Mucosa of descending colon (tissue), 3 donors: ENCODE results near the gene FABP6. TPM values are rescaled to one million over a fixed set of nuclear protein-coding genes. Genes with fewer than 3 reads are reported as not detected.
"Not testable (repeated sequence)": the region's sequence is repeated elsewhere in the genome, so short reads cannot be mapped to it uniquely, and the experiment has no call there.

ENCODE experiments used
- ATAC-seq: fragments of 200-7000 bp; cut with Tn5 transposase; one replicate; pipeline ENCODE4 v1.9.1; 2020; ENCODE audit warnings: mild to moderate bottlenecking, moderate library complexity
- DNase-seq, 3 donors: peaks; one replicate each; pipeline ENCODE4 v3.0.0-alpha.2; 2020
- H3K36me3 ChIP-seq: fragments of 200-600 bp; one replicate; pipeline ENCODE4 v1.8.0; 2021; ENCODE audit warnings: low read depth, mild to moderate bottlenecking
- H3K4me1 ChIP-seq: fragments of 200-600 bp; one replicate; pipeline ENCODE4 v1.8.0; 2021; ENCODE audit warnings: low read depth, mild to moderate bottlenecking
- H3K4me3 ChIP-seq: fragments of 200-600 bp; one replicate; pipeline ENCODE4 v1.8.0; 2021; ENCODE audit warnings: mild to moderate bottlenecking
- H3K9me3 ChIP-seq: fragments of 200-600 bp; one replicate; pipeline ENCODE4 v1.8.0; 2021; ENCODE audit warnings: mild to moderate bottlenecking
- CTCF ChIP-seq: fragments of 200-600 bp; IDR thresholded peaks from one replicate; pipeline ENCODE4 v1.8.0; 2022; ENCODE audit warnings: antibody characterized with exemption, mild to moderate bottlenecking
- intact Hi-C, 2 donors: fragments of 100-400 bp; cut with DNase I in 1 of 2; cut with micrococcal nuclease in 1 of 2; formaldehyde crosslinking; loops; one replicate each; pipeline versions ENCODE4 v1.11.0 to v1.11.1; 2022; cut with DNase I, micrococcal nuclease
- total RNA-seq, 3 donors: library from RNA; stranded (reverse); fragmentation: NEBNext Ultra II Directional in 2 of 3; extraction: Animal tissue kit (Norgen Biotek cat#: 25700) in 2 of 3; gene quantifications; one replicate each; pipeline versions ENCODE4 v1.2.1 to v1.2.4, GENCODE V29; 2021 to 2023
- donor health status: DM: no; HTN: no; CAD: no; lungs with moderate emphysema.
- donor health status: DM: no; HTN: no; CAD: no.
- donor health status: DM: no; HTN: yes; CAD: no.

FABP6 gene
- total RNA-seq, 3 donors from 2014 or later: not detected

DNA sequence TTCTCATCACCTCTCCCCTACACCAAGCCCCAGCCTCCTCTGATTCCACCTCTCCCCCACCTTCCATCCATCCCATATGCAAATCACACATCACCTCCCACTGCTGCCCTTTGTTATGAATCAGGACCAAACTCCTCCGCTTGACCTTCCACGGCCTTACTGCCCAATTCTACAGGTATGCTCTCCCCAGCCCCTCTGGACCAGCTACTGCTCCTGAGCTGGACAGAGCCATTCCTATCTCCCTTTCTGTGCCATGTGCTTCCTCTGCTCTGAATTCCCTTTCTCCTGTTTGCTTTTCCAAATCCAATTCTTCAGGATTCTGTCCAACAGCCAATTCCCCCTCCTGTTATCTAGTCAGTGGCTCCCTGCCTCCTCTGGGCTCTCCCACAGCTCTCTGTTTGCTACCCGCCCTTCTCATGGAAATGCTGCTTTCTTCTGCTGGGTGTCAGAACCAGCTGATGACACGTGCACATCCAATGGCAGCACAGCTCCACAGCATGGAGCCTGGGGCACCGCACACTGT is 8.3 kb downstream of the FABP6 start:
- no peaks in the 10 kb centered on the region for H3K36me3 ChIP-seq
- no peaks in the 10 kb centered on the region for H3K4me1 ChIP-seq
- no peak for TF ChIP-seq CTCF
- intact Hi-C loops: no loop called here
- ATAC-seq (no peak), DNase-seq (no peak)
- H3K9me3 ChIP-seq: no peaks in the 10 kb centered on the region
- no peak overlapping the region for H3K4me3 ChIP-seq

DNA sequence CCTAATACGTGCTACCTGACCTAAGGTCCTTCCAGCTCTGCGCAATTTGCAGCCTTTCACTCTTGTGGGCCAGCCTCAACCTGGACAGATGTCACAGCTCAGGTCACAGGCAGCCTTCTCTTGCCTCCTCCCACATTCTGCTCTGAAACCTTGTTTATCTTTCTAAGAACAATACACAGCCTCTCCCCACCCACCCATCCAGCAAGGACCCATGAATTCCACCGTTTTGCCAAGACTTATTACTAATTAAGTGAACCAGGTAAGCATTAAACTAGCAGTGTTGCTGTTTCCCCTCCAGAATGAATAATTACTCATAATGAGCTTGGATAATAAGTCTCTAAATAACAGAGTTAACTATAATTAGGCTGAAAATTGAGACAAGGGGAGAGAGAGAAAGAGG is 11.0 kb downstream of the FABP6 start:
- DNase-seq (no peak), ATAC-seq (no peak)
- intact Hi-C loops: no loop called here

DNA sequence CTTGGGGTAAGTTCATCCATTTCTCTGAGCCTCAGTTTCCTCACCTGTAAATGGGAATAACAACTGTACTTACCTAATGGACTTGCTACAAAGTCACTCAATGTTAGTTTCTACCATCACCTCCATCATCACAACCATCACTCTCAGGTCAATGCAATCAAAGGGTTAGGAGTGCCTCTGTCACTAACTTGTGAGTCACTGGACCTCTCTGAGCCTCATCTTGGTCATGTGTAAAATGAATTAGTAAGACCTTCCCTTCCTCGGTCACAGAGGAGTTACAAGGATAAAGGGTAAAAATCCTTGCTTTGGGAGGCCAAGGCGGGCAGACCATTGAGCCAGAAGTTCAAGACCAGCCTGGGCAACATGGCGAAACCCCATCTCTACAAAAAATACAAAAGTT is 12.8 kb downstream of the FABP6 start:
- intact Hi-C loops: no loop called here
- H3K4me1 ChIP-seq: no peaks in the 10 kb centered on the region

More for the DNA sequence above, 11.0 kb downstream of the FABP6 start:
- Histone ChIP-seq H3K36me3 (no peaks in the 10 kb centered on the region), H3K4me1 (no peaks in the 10 kb centered on the region), H3K9me3 (no peaks in the 10 kb centered on the region), H3K4me3 (no peak overlapping the region)
- no peak for TF ChIP-seq CTCF

DNA sequence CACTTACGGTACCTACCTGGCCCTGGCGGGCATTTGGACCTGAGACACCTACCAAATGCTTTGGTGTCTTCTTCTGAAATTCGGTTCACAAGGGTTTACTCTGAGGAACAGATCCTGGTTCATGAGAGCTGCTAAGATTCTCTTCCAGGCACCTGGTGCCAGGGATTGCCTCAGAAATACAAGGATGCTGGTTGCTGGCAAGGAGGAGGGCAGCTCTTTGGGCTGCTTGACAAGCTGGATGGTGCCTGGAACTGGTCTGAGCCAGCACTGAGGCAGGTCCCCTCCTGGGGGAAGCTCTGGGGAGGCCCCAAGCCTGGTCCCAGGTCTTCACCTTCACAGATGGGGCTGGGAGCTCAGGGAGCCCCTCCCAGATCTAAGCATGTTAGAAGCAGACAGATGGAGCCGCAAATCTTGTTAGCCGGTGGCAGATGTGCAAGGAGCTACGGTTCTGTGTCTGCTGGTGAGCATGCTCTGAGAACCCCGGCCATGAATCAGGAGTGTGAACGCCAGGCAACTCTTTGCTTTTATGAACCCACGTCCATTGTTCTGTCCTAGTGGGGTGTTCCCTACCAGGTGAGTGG is 16.3 kb downstream of the FABP6 start:
- no peak for TF ChIP-seq CTCF
- peak; percentile 13 for ATAC-seq
- H3K4me1 ChIP-seq: peaks cover 10% of the 10 kb centered on the region
- H3K36me3 ChIP-seq: no peaks in the 10 kb centered on the region
- DNase-seq: no peak
- no peaks in the 10 kb centered on the region for H3K9me3 ChIP-seq
- H3K4me3 ChIP-seq: no peak overlapping the region
- intact Hi-C loops: no loop called here

More for the DNA sequence above, 12.8 kb downstream of the FABP6 start:
- ATAC-seq (no peak), DNase-seq (no peak)
- Histone ChIP-seq H3K4me3 (no peak overlapping the region), H3K9me3 (no peaks in the 10 kb centered on the region), H3K36me3 (no peaks in the 10 kb centered on the region)
- TF ChIP-seq CTCF: no peak

DNA sequence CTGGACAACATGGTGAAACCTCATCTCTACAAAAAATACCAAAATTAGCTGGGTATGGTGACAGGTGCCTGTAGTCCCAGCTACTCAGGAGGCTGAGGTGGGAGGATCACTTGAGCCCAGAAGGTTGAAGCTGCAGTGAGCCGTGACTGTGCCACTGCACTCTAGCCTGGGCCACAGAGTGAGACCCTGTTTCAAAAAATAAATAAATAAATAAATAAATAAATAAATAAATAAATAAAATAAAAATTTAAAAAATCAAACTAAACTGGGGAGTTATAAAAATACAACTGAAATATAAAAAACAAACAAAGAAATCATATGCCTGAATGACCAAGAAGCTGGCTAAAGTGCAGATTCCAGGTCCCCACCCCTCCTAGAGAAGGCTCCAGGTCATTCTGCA is 20.3 kb downstream of the FABP6 start:
- intact Hi-C loops, H3K9me3 ChIP-seq, H3K36me3 ChIP-seq: not testable (repeated sequence)

GRCh38 chr5:160250226-160250625 is 20.9 kb downstream of the FABP6 start:
- peak in 1 of 3 donors; percentile 45 for DNase-seq
- Histone ChIP-seq H3K4me3 (no peak overlapping the region), H3K36me3 (no peaks in the 10 kb centered on the region), H3K9me3 (no peaks in the 10 kb centered on the region), H3K4me1 (peaks cover 10% of the 10 kb centered on the region)
- intact Hi-C loops: no loop called here
- no peak for TF ChIP-seq CTCF
- ATAC-seq: peak; percentile 25

More for the DNA sequence above, 20.3 kb downstream of the FABP6 start:
- not testable (repeated sequence) for DNase-seq, ATAC-seq, H3K4me3 ChIP-seq, H3K4me1 ChIP-seq
